Activated CD4-positive, alpha-beta T cell treated with anti-CD3 and anti-CD28 coated beads, Interleukin-2, amount 10 ng/mL, durations not matched to agents 7 days and 5 days (primary cell): ENCODE measurements around the gene KCNMB4. TPM values are rescaled to one million over a fixed set of nuclear protein-coding genes. Genes with fewer than 3 reads are reported as not detected.

Experiments
- CTCF ChIA-PET: fragments of 350-600 bp; sonication (Branson Sonifier 250); formaldehyde crosslinking; loops from one replicate; lab custom pipeline; 2021; ENCODE audit warnings: antibody characterized with exemption; lab: Charles Lee
- POLR2A ChIA-PET: fragments of 350-600 bp; sonication (Branson Sonifier 250); formaldehyde crosslinking; loops from one replicate; lab custom pipeline; 2021; ENCODE audit warnings: antibody characterized with exemption; lab: Charles Lee
- DNase-seq: peaks from one replicate; pipeline ENCODE4 v3.0.0-alpha.2; 2020
- H3K27ac Mint-ChIP-seq: one replicate; pipeline ENCODE4 v1.8.0; 2021; ENCODE audit warnings: mild to moderate bottlenecking, moderate library complexity, mixed read lengths
- H3K27me3 Mint-ChIP-seq: one replicate; pipeline ENCODE4 v1.8.0; 2021; ENCODE audit warnings: mixed read lengths
- H3K36me3 Mint-ChIP-seq: one replicate; pipeline ENCODE4 v1.8.0; 2021; ENCODE audit warnings: low read depth, mixed read lengths
- H3K4me1 Mint-ChIP-seq: one replicate; pipeline ENCODE4 v1.8.0; 2021; ENCODE audit warnings: mixed read lengths
- H3K4me3 Mint-ChIP-seq: one replicate; pipeline ENCODE4 v1.8.0; 2021; ENCODE audit warnings: mild to moderate bottlenecking, moderate library complexity, mixed read lengths
- H3K9me3 Mint-ChIP-seq: one replicate; pipeline ENCODE4 v1.8.0; 2021; ENCODE audit warnings: mixed read lengths
- total RNA-seq, 2 experiments: library from RNA; stranded (reverse); gene quantifications; one replicate each; pipeline ENCODE4 v1.2.3, GENCODE V29; 2021

KCNMB4 gene
- total RNA-seq, 2 experiments from 2014 or later = 0.50 to 0.79 TPM

DNA sequence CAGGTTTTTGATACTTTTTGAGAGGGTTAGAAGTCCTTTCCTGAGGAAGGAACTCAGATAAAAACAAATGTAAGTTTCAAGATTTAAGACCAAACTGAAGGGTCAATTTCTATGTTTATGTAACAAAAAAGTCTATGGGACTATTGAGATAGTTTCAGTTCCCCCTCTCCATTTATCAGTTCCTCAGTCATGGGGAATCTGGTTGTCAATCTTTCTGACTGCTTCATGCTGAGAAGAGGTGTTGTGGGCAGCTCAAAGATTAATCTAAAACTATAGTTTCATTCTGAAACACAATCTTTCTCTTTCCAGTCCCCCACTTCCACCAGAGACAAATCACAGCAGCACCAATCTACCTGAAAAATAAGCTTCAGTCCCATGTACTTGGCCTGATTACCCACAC is 93.7 kb downstream of the KCNMB4 start:
- Mint-ChIP-seq H3K36me3 (no peaks in the 10 kb centered on the region), H3K27me3 (peaks cover 2% of the 10 kb centered on the region), H3K27ac (no peak overlapping the region), H3K9me3 (peaks cover 13% of the 10 kb centered on the region), H3K4me1 (no peaks in the 10 kb centered on the region), H3K4me3 (no peak overlapping the region)
- POLR2A ChIA-PET = no interaction called here
- CTCF ChIA-PET = interaction anchor here (0.7 to 1.6 kb wide), 2 partner anchors 9 to 78 kb away, joined by 3 to 5 read pairs; no protein-coding TSS in a partner anchor
- DNase-seq = no peak

DNA sequence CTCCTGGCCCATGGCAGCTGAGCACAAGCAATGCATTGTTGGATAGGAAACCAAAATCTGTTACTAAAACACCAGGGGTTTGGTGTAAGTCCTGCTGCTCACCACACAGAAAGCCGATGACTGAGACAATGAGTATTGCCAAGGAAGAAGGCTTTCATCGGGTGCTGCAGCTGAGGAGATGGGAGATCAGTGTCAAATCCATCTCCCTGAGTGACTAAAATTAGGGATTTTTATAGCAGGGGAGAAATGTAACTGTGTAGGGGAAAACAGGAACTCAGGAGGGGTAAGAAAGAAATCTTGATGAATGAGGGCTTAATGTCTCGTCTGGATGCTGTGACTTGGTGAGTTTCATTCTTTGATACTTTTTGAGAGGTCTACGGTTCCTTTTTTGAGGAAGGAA is 97.9 kb downstream of the KCNMB4 start:
- POLR2A ChIA-PET = no interaction called here

DNA sequence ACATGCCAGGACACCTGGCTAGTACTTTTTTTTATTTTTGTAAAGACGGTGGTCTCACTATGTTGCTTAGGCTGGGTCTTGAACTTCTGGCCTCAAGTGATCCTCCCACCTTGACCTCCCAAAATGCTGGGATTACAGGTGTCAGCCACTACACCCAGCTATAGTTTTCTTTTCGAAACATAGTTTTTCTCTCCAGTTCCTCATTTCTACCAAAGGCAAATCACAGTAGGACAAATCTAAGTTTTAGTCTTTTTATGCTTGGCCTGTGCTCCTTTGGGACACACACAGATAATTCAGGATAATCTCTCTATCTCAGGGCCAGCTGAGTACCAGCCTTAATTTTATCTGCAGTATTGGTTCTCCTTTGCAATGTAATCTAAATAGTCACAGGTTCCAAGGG is 100.7 kb downstream of the KCNMB4 start:
- Mint-ChIP-seq H3K36me3 (no peaks in the 10 kb centered on the region), H3K4me1 (no peaks in the 10 kb centered on the region), H3K27me3 (no peaks in the 10 kb centered on the region), H3K9me3 (peaks cover 12% of the 10 kb centered on the region), H3K4me3 (no peak overlapping the region), H3K27ac (no peak overlapping the region)
- DNase-seq = no peak
- CTCF ChIA-PET = interaction anchor here (0.6 kb wide), 1 partner anchor 13 kb away, joined by 3 read pairs; no protein-coding TSS in a partner anchor
- POLR2A ChIA-PET = no interaction called here

More for the DNA sequence above, 97.9 kb downstream of the KCNMB4 start:
- Mint-ChIP-seq H3K36me3 (no peaks in the 10 kb centered on the region), H3K4me1 (no peaks in the 10 kb centered on the region), H3K27me3 (no peaks in the 10 kb centered on the region), H3K4me3 (no peak overlapping the region), H3K9me3 (peaks cover 16% of the 10 kb centered on the region), H3K27ac (no peak overlapping the region)
- CTCF ChIA-PET = no interaction called here
- DNase-seq = no peak

DNA sequence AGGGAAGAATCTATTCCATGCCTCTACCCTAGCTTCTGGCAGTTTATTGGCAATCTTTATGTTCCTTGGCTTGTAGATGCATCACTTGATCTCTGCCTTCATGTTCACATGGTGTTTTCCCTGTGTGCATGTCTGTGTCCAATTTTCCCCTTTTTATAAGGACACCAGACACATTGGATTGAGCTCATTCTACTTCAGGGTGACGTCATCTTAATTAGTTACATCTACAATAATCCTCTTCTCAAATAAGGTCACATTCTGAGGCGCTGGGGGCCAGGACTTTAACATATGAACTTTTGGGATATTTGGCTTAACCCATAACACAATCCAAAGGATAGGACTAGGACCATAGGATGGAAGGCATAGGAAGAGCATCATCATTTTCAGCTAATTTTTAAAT is 101.4 kb downstream of the KCNMB4 start:
- no peaks in the 10 kb centered on the region for H3K4me1 Mint-ChIP-seq

DNA sequence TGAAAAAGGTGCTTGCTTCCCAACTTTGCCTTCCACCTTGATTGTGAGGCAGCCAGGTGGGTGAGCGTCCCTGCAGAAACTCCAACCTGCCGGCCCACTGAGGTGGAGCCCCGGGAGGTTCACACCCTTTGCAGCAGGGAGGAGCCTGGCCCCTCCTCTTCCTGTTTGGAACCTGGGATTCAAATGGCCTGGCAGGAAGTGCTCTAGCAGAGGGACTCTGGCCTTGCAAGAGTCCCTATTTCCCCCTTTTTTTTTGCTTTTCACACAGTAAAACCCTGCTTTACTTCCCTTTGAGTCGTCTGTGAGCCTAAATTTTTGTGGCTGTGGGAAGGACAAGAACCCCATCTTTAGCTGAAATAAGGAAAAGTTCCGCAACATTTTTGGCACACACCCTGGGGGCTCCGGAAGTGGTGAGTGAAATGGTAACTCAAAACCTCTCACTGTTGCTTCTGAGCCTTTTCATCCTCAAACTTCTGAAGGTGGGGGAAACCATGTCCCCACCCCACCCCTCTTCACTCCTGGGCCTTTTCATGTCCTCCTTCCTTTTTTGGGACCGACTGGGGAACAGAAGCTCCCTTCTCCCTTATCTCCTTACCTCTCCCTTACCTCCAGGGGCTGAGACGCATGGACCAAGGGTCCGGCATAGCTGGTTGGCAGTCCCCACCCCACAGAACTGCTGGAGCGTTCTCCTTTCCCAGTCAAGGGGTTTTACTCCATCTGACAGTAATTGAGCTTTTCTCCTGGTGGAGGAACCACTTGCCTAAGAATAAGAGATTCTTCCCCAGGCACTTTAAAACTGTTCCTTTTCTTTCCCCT is 102.0 kb downstream of the KCNMB4 start:
- Mint-ChIP-seq H3K27me3 (no peaks in the 10 kb centered on the region), H3K36me3 (no peaks in the 10 kb centered on the region), H3K27ac (no peak overlapping the region), H3K4me1 (no peaks in the 10 kb centered on the region), H3K9me3 (peaks cover 12% of the 10 kb centered on the region), H3K4me3 (no peak overlapping the region)
- DNase-seq = no peak
- POLR2A ChIA-PET = no interaction called here
- CTCF ChIA-PET = interaction anchor here (1.0 kb wide), 1 partner anchor 9 kb away, joined by 3 read pairs; no protein-coding TSS in a partner anchor

More for the DNA sequence above, 101.4 kb downstream of the KCNMB4 start:
- CTCF ChIA-PET = no interaction called here
- no peak for DNase-seq
- H3K36me3 Mint-ChIP-seq = no peaks in the 10 kb centered on the region
- H3K9me3 Mint-ChIP-seq = peaks cover 12% of the 10 kb centered on the region
- POLR2A ChIA-PET = no interaction called here
- no peaks in the 10 kb centered on the region for H3K27me3 Mint-ChIP-seq
- no peak overlapping the region for H3K4me3 Mint-ChIP-seq
- H3K27ac Mint-ChIP-seq = no peak overlapping the region

DNA sequence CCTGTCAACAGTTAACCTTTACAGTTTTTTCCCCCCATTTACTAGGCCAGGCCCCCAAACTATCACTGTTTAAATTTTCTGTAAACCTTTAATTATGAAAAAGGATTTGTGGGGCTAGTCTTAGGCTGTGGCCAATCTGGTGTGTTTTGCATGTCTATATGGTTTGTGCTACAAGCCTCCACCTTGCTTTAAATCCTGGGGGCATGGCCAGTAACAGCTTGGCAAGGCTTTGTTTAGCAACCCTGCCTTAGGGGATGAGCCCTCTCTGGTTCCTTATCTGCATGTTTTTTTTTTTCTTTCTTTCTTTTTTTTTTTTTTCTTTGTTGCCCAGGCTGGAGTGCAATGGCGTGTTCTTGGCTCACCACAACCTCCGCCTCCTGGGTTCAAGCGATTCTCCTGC is 102.7 kb downstream of the KCNMB4 start:
- Mint-ChIP-seq H3K4me1 (no peaks in the 10 kb centered on the region), H3K36me3 (no peaks in the 10 kb centered on the region), H3K27me3 (no peaks in the 10 kb centered on the region), H3K4me3 (no peak overlapping the region), H3K27ac (no peak overlapping the region), H3K9me3 (peaks cover 12% of the 10 kb centered on the region)
- no peak for DNase-seq
- POLR2A ChIA-PET = no interaction called here
- CTCF ChIA-PET = interaction anchor here (1.0 kb wide), 1 partner anchor 9 kb away, joined by 3 read pairs; no protein-coding TSS in a partner anchor

DNA sequence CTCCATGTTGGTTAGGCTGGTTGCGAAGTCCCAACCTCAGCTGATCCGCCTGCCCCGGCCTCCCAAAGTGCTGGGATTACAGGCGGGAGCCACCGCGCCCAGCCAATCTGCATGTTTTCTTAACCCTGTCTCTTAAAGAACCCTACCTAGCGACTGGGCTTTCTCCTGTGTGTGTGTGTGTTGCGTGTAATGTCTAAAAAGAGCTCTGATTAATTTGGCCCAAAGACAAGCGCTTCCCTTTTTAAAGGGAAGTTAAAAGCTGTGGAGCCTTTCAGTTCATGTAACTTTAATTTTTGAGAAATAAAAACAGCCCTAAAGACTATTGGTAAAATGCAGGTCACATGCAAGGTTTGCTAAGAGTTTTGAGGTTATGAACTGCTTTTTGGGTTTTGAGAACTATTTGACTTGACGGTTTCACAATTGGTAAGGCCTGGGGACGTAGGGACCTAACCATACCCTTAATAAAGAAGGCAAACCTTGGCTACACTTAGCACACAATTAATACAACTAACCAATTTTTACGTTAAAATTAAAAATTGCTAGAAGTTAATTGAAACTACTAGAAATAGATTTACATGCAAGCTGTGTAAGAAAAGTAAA is 103.2 kb downstream of the KCNMB4 start:
- POLR2A ChIA-PET = no interaction called here

DNA sequence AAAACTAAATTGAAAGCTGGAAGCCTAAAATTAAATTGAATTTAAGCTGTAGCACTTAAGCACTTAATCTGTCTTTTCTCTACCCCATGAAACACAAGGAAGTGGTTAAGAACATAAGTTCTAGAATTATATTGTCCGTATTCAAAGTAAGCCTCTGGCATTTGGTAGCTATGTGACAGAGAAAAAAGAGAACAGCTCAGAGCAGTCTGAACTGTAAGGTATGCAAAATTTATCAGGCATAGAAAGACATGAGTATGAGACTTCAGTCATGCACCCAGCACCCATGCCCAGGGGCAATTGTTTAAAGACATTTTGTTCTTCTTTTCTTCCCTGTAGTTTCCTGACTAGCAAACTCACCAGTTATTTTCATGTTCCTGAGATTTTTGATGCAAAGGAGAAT is 116.7 kb downstream of the KCNMB4 start:
- Mint-ChIP-seq H3K27me3 (peaks cover 1% of the 10 kb centered on the region), H3K27ac (no peak overlapping the region), H3K4me1 (no peaks in the 10 kb centered on the region), H3K36me3 (no peaks in the 10 kb centered on the region), H3K4me3 (no peak overlapping the region), H3K9me3 (no peaks in the 10 kb centered on the region)
- ChIA-PET CTCF (no interaction called here), POLR2A (no interaction called here)
- no peak for DNase-seq

More for the DNA sequence above, 103.2 kb downstream of the KCNMB4 start:
- no peak for DNase-seq
- Mint-ChIP-seq H3K4me1 (no peaks in the 10 kb centered on the region), H3K36me3 (no peaks in the 10 kb centered on the region), H3K27ac (no peak overlapping the region), H3K27me3 (no peaks in the 10 kb centered on the region), H3K9me3 (peaks cover 7% of the 10 kb centered on the region), H3K4me3 (no peak overlapping the region)
- CTCF ChIA-PET = interaction anchor here (1.0 kb wide), 1 partner anchor 10 kb away, joined by 3 read pairs; no protein-coding TSS in a partner anchor

Other genes with a start within 250 kb of the KCNMB4 start
- 10 to 100 TPM; 73.6 to 78.0 TPM for gene CNOT2, start 122.9 kb upstream of the KCNMB4 start, total RNA-seq